Right forelimb (tissue), 1 donor: Measurements from ENCODE around the gene NOS3.
A peak's percentile ranks its signal among the peaks of the same experiment; 100 is the strongest.

ENCODE experiments used
- DNase-seq: peaks from one replicate; pipeline ENCODE4 v3.0.0-alpha.2; 2018

The NOS3 gene

DNA sequence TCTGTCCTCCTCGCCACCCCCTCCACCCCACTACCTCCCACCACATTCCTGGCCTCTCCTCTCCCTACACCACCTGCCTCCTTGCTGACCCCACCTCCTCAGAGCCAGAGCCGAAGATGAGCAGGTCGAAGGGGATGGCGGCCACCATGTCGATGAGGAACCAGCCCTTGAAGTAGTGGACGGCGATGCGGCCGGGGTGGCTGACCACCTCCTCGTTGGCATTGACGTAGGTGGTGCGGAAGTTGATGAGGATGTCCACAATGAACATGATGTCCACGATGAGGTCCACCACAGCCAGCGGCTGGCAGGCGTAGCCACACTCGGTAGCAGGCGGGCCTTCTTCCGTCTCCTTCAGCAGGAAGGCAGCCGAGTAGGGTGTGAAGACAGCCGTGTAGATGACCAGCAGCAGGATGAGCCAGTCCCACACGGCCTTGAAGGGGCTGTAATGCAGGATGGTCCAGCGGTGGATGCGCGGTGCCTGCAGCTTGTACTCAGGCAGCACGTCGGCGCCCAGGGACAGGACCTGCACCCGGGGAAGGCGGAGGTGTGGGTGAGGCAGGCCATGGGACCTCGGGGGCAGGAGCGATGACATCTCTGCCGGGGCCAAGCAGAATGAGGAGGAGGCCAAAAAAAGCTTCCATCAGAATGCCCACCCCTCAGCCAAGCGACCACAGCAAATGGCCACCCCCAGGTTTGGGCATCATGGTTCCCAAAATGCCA is 38.3 kb upstream of the NOS3 start:
- no peak for DNase-seq

DNA sequence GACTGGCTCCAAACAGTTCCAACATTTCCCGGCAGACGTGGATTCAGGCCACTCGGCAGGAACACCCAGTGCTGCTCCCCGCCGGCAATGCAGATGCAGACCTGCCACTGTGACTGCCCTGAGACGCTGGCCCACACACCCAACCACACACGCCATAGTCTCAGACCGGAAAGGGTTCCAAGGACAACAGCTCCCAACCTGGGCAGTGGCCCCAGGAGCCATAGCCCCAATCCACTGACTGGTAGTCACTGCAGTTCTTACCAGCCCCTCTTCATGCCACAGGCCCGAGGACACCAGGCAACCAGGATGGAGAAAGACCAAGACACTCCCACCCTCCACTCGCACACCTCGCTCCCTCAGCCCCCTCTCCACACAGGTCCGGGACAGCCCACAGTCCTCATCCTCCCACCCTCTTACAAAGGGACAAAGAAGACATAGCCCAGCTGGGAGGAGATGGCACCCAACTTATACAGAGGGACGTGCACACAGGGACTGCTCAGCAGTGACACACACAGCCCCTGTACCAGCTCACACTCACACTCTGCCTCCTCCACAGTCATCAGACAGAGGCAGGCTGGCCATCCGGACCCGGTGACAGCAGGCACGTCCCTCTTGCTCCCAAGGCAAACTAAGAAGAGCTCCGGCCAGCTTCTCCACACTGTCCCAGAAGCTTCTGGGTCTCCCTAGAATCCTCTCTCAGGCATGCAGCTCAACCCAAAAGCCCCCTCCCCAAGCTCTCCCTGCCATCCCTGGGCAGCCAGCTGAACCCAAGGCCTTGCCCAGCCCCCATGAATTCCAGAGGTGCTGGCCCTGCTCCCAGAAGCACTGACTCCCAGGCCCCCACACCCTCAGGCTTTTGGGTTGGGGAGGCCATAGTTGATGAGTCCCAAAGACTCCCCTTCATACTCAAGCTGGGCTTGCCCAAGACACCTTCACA is 37.5 kb upstream of the NOS3 start:
- no peak for DNase-seq

DNA sequence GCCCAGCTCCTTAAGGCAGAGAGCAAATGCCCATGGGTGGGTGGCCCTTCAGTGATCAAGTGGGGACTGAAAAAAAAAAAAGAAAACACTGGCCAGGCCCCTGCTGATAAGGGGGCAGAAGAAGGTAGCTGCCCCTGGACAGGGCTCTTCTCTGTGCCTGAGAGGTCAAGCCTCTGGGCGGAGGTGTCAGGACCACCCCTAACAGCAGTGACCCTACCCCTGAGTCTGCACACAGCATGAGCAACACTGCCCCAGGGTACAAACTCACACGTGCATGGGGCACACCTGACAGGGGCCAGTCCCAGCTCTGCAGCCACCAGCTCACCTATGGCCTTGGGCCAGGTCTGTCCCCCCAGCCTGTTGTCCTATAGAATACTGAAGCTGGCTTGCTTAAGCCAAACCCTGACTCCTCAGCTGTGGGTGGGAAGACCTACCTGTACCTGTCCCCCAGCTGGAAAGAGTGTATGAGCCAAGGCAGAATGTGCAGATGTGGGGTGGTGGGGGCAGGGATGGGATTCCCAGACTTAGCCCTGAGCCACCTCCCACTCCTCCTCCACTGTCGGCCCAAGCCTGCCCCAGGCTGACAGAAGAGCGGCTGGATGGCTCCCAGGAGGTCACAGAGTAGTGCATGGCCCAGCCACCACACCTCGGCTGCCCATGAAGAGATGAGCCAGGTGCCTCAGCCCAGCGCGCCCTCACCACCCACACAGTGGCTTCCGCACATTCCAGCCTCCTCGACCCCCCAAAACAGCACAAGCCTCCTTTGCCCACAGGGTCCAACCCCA is 36.4 kb upstream of the NOS3 start:
- DNase-seq = no peak

DNA sequence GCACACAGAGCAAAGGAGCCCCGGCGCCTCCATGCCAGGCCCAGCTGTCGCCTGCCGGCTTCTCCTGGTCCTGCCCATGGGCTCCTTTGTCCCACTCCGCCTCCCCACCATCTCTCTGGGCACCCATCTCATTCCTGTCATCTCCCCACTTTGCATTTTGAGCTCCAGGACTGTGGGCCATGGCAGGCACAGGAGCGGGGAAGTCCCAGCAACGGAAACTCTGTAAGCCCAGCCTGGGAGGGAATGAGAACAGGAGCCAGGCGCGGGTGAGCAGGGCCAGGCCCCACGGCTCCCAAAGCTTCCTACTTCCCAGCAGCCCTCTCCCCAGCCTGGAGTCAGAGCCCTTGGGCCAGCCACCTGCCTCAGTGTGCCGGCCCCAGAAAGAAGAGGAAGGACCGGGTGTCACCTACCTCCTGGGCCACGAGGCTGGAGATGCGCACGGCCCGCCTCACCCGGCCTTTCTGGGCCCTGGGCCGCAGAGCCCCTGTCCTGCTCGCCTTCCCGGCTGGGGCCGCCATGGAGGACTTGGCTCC is 35.8 kb upstream of the NOS3 start:
- DNase-seq = no peak

DNA sequence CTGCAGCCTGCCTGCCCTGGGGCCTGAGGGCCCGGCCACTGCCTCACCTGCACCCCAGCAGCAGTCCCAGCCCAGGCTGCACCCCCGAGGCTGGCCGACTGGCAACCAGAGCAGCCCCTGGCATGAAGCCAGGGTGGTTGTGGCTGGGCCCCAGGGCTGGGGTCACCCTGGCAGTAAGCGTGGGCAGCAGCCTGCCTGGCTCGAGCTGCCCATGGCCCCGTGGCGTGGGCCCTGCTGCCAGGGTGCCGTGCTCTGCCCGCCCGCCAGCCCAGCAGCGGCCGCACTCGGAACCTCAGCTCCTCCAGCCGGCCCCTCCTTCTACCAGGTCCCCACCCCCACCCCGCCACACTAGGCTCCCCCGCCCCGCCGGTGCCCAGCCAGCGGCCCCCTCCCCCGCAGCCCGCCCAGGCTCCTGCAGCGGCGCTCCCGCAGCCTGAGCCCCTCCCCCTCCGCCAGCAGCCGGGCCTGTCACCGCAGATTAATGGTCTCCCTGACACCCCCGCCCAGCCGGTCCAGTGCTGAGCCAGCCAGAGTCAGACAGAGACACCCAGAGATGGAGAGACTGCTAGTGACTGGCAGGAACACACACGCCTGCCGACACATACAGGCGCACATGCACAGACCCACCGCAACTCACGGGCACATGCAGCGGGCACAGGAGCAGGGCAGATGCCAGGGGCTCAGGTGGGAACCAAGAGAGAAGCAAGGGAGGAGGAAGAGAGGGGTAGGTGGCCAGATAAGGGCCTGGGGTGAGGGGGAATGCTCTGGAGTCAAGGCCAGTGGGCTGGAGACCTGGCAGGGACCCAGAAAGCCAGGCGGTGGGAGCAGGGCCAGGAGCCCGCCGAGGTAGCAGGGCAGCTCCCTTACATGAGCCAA is 35.1 kb upstream of the NOS3 start:
- peak; percentile 77 for DNase-seq

DNA sequence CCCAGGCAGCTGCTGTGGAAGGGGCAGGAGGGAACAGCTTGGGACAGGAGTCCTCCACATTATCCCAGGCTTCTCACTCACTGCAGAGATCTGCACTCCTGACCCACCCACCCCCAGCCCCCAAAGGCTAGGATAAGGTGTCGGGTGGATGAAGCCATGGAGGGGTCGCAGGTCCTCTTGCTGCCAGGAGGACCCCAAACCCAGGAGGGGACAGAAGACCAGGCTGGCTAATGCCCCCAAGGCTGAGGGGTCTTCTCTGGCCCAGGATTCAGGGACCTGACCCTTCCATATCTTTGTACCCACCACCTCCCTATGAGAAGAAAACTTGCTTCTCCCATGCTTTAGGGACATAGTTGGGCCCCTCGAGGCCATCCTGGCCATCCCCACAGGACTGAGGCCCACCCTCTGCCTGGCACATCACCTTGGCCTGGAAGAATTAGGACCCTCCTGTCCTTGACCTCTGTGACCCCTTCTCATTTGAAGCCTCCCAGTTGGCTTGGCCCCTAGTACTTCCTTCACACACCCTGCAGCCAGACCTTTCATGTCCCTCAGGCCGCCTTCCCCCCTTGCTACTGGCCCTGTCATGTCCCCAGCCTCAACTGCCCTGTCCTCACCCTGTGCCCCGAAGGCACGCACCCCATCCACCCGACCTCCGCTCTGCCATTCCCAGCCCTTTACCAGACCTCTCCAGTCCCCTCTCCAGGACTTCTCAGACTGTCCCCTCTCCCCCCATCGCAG is 34.3 kb upstream of the NOS3 start:
- DNase-seq = no peak

DNA sequence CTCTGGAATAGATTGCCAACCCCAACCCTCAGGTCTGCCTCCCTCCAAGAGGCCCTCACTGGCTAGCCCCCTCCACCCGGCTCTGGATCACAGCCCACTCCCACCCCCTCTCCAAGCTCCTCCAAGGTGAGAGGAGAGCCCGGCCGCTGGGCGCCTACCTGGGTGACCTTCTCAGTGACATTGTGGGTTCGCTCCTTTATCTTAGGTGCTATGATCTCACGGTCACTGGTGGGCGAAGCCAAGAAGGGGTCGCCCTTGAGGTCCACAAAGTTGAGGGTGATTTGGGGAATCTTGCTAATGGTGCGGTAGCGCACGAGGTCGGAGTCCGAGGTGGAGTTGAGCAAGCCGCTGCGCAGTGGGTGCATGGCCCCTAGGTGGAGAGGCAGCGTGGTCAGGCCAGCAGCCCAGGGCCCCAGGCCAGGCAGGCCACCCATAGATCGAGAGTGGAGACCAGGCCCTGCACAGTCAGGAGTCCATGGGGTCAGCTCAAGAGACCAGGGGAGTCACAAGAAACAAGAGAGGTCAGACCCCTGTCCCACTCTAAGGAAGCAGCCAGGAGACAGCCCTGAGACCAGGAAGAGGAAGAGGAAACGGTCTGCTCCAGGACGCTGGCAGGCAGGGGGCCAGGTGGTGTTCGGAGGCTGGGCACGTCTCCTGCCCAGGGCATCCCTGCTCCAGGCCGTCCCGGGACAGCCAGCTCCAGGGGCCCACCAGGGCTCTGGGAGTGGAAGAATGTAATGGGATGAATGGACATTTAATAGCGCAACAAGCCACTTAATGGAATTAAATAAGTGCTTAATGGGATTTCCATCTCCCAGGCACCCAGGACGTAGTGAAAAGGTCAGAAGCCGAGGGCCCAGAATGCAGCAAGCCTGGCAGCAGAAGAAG is 33.4 kb upstream of the NOS3 start:
- DNase-seq = no peak

DNA sequence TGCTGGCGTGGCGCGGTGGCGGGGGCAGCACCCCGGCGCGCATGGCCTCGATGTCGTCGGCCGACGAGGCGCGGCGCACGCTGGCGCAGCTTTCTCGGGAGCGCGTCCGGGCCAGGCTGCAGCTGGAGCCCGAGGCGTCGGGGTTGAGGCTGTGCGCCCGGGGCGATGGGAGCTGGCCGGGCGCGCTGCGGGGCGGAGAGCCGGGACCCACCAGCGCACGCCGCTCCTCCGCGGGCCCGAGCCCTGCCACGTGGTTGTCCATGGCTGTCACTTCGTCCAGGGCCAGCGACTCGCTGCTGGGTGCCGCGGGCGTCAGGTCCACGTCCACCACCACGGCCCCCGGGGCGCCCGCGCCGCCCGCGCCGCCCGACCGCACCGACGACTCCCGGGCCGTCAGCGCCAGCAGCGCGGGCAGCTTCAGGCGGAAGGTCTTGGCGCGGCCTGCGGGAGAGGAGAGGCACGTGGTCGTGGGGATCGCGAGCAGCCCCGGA is 32.7 kb upstream of the NOS3 start:
- no peak for DNase-seq

DNA sequence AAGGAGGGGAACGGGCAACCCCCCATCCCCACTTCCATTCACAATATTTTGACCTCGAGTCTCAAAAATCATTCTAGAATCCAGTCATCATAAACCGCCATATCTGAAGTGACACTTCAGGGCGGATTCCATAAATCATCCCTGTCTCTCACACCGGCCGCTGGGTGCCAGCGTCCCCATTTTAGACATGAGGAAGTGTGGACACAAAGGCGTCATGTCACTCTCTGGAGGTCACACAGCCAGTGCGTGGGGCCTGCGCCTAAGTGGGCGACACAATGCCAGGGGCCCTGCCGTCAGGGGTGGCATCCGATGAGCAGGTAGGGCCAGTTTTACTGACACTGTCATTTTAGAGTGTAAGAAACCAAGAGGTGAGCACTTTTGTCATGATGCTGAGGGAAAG is 32.2 kb upstream of the NOS3 start:
- no peak for DNase-seq

DNA sequence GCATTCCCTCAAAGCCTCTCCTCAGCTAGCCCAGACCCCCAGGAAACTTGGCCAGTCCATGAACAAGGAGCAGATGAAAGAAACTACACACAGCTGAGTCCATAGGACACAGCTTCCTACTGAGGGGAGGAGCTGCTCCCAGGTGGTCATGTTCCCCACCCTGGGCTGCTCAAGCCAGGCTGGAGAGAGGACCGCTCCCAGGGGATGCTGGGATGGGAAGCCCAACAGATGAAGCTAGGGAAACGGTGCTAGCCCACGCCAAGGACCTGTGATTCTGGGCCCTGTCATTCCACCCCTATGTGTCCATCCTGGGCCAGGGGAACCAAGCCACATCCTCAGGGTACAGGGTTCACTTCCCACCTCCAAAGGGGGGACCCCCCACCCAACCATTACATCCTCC is 31.7 kb upstream of the NOS3 start:
- DNase-seq = no peak

DNA sequence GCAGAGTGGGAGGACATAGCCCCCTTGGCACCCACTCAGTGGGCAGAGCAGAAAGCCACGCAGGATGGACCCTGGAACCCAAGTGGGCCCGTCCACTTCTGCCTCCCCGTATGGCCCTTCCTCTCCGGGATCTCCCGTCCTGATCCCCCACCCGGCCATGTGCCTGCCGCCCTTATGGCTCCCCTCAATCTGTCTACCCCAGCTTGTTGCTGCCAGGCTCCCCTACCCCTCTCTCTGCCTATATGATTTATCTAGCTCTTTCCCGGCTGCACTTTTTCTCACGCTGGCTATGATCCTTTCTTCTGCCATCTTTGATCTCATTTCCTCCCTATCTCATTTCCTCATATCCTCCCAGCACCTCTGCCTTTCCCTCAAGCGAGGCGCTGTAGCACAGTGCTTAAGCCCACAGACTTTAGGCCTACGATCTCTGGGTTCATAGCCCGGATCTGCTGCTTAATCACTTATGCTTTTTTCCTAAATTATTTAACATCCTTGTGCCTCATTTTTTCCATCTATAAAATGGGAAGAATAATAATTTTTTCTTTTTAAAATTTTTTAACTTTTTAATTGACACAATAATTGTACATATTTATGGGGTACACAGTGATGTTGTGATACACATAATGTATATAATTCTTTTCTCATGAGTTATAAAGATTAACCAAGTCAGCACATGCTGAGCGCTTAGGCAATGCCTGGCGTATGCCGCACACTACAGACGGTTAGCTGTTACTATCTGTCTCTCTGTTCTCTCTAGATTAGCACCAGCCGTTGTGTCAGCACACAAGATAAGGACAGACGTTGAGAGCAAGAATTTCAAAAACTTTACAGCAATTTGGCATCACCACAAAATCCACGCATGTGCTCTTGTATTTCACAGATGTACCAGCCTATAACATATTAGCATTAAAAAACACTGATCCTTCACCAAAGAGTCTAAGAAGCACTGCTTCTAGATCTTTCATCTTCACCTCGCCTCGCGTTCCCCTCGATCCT is 30.8 kb upstream of the NOS3 start:
- no peak for DNase-seq

DNA sequence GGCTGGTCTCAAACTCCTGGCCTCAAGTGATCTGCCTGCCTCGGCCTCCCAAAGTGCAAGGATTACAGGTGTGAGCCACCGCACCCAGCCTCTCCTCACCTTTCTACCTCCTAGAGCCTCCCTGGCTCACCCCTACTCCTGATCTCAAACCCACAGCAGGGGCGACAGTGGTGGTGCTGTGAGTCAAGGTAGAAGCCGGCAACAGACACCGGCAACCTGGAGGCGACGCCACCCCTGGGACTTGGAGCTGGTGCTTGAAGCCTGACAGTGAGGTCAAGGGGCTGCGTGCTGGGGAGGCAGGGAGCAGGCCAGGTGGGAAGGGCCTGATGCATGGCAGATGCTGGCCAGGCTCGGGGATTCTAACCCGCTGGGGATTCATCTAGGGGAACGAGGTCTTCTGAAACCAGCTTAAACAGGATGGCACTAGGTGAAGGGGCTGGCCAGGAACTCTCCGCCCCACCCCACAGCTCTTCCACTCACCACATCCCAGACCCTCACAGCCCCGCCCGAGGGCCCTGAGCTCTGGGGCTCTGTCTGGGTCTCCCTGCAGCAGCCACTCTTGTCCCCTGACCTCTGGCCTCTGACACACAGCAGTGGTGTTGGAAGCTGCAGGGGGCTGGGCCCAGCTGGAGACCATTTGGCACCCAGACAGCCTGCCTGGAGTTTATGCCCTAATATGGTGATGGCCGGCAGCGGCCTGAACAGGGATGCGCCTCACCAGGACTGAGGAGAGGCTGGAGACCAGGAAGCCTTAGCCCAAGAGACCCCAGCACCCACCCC is 29.1 kb upstream of the NOS3 start:
- DNase-seq = no peak

DNA sequence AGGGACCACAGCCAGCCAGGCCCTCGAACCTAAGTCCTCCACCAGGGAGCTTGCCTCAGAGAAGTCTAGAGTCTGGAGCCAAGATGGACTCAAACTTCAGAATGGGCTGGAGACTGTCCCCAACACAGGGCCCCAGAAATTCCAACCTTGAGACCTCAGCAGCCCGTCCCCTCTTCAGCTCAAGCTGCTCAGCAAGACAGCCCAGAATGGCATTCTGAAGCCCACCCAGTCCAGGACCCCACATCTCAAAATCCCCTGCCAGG is 28.6 kb upstream of the NOS3 start:
- no peak for DNase-seq

DNA sequence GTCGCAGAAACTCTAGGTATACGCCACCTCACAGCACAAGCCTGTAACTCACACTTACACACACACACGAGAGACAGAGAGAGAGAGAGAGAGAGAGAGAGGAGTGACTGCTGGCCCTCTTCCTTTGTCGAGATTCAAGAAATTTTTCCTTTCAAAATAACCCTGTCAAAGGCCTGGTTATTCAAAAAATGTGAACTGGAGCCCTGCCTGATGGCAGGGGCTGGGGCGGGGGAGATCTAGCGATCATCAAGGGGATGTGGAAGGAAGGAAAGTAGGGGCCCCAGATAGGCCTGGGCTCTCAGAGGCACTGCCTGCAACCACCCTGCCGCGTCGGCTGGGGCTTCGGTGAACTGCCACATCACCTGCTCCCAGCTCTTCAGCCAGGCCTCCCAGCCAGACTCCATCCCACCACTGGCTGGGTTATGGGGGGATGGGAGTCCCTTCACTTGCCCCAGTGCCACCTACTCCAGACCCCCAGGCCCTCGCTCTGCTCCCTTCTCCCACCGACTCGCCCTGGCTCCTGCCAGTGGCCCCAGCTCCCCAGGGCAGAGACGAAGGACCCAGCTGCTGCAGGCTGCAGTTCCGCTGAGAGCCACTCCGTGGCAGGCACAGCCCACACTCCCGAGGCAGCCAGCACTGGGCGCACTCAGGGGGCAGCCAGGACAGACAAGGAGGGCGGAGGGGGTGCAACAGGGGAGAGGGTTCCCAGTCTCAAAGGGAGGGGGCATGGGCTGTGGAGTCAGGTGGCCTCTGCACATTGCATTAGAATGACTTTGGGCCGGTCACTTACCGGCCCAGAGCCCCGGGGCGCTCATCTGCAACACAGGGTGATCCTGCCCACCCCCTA is 28.0 kb upstream of the NOS3 start:
- peak; percentile 75 for DNase-seq

DNA sequence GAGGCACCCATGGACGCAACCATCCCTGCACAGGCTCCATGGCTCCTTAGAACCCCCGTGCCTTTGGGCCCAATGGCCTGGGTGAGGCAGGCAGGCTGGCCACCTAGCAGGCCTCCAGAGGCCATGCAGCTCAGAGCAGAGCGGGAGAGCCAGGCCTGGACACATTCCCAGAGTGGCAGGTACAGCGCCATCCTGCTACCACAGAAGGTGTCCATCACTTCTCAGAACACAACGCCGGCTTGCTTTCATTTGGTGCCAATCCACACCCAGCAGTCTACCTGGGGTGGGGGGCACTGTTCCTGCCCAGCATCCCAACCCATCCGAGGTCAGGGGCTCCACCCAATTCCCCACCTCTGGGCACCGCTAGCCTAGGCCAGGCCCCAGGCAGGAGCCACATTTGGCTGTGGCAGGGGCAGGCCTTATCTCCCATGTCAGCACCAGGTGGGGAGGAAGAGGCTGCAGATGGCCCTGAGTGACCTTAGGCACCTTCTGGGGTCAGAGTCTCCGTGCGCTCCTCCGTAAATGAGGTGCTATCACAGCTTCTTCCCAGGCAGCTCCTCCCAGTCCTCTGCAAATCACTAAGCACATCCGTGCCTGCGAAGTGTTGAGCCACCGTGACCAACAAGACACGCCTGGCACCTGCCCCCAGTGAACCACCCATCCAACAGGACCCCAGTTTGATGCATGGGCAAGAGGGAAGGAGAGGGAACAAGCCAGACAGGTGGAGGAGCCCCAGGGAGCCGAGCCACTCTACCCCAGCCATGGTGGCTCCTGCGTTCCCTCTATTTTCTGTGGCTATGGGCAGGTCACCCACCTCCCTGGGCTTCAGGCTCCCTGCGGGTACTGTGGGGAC is 26.9 kb upstream of the NOS3 start:
- DNase-seq = no peak

DNA sequence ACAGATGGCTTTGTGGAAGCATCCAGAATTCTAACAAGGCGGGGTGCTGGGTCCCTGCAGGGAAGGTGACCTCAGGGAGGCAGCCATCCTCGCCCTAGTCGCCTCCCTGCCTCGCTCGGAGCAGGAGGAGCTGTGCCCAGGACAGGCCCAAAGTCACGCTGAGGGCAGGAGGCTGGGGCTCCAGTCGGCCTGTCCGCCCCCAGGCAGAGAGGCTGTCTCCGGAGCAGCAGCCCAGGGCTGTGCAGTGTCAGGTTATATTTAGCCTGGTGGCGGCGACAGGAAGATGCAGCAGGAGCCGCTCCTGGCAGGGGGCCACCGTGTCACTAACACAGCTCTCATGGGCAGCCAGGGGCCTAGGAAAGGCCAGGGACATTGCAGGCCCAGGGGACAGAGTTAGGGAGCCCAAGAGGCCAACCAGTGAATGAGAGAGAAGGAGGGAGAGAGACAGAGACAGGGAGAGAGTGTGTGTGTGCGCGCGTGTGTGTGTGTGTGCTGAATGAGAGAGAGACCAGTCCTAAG is 26.2 kb upstream of the NOS3 start:
- DNase-seq = no peak
